C4-2B (cell line): ENCODE data around the gene PSAP.

ENCODE experiments used
- H3K27ac ChIP-seq: fragments of 450-650 bp; 2 replicates; pipeline ENCODE4 v1.5.1; 2017
- CTCF ChIP-seq: fragments of 450-650 bp; conservative IDR thresholded peaks from 2 replicates; pipeline ENCODE4 v1.5.1; 2017; ENCODE audit warnings: mild to moderate bottlenecking
- ZFX ChIP-seq: fragments of 450-650 bp; IDR thresholded peaks from 2 replicates; pipeline ENCODE4 v1.6.1; 2017

PSAP gene

GRCh38 chr10:71806704-71807556 is 44.1 kb downstream of the PSAP start:
- no peak overlapping the region for H3K27ac ChIP-seq
- TF ChIP-seq CTCF = no peak
- TF ChIP-seq ZFX = no peak

GRCh38 chr10:71805776-71806703 is 45.0 kb downstream of the PSAP start:
- no peak for TF ChIP-seq ZFX
- TF ChIP-seq CTCF = no peak
- no peak overlapping the region for H3K27ac ChIP-seq

- TF ChIP-seq ZFX (no peak), CTCF (no peak)
- H3K27ac ChIP-seq = no peak overlapping the region
Measured at GRCh38 chr10:71804077-71804476, 47.0 kb downstream of the PSAP start.

GRCh38 chr10:71802715-71803488 is 48.1 kb downstream of the PSAP start:
- TF ChIP-seq ZFX (no peak), CTCF (no peak)
- no peak overlapping the region for H3K27ac ChIP-seq

GRCh38 chr10:71802235-71802634 is 48.8 kb downstream of the PSAP start:
- TF ChIP-seq ZFX (no peak), CTCF (no peak)
- no peak overlapping the region for H3K27ac ChIP-seq

GRCh38 chr10:71801361-71801760 is 49.7 kb downstream of the PSAP start:
- no peak overlapping the region for H3K27ac ChIP-seq
- no peak for TF ChIP-seq CTCF
- TF ChIP-seq ZFX = no peak
